Adrenal gland (tissue), 12 donors: ENCODE measurements around the gene CAMK2D. TPM values are rescaled to one million over a fixed set of nuclear protein-coding genes. Genes with fewer than 3 reads are reported as not detected.
A peak's percentile ranks its signal among the peaks of the same experiment; 100 is the strongest.

ENCODE experiments used
- DNase-seq, 7 donors: peaks; one replicate each; pipeline ENCODE4 v3.0.0-alpha.2; 2019 to 2020
- H3K27ac ChIP-seq, 5 donors: fragments of 200-600 bp; sonication (generic) in 4 of 5; 1 replicate in 3 of 5; 2 replicates in 2 of 5; pipeline versions ENCODE4 v1.5.1 to v1.8.0; 2016 to 2020; ENCODE audit warnings: mild to moderate bottlenecking in 1 of 5
- H3K27me3 ChIP-seq: fragments of 200-600 bp; 2 replicates; pipeline ENCODE4 v1.8.0; 2021
- H3K36me3 ChIP-seq, 2 donors: fragments of 200-600 bp; replicated peaks in 1 of 2; 1 replicate in 1 of 2; 2 replicates in 1 of 2; pipeline versions ENCODE4 v1.5.1 to v1.8.0; 2018 to 2022
- H3K4me1 ChIP-seq, 2 donors: fragments of 200-600 bp; replicated peaks in 1 of 2; 1 replicate in 1 of 2; 2 replicates in 1 of 2; pipeline versions ENCODE4 v1.5.1 to v1.8.0; 2018 to 2021
- H3K4me3 ChIP-seq, 4 donors: fragments of 200-600 bp; sonication (generic) in 3 of 4; one replicate each; pipeline ENCODE4 v1.5.1; 2016 to 2018
- H3K9me3 ChIP-seq, 3 donors: fragments of 200-600 bp; sonication (generic) in 1 of 3; replicated peaks in 1 of 3; 1 replicate in 2 of 3; 2 replicates in 1 of 3; pipeline versions ENCODE4 v1.5.1 to v1.8.0; 2016 to 2021
- POLR2A ChIP-seq, 2 donors: fragments of 450-650 bp; IDR thresholded peaks; one replicate each; pipeline ENCODE4 v1.6.1; 2017; ENCODE audit warnings: antibody characterized with exemption in 2 of 2, mild to moderate bottlenecking in 2 of 2, moderate library complexity in 1 of 2
- WGBS, 4 donors: extraction: QIAGEN DNeasy Blood & Tissue Kit in 2 of 4; methylation state at CpG; one replicate each; pipeline versions ENCODE4 v1.1.5 to v1.1.7; 2013 to 2017; 5-methylcytosine and 5-hydroxymethylcytosine counted together
- intact Hi-C, 2 donors: fragments of 100-400 bp; cut with DNase I; formaldehyde crosslinking; loops; one replicate each; pipeline versions ENCODE4 v1.14.1 to v1.15.0; 2022 to 2023
- polyA plus RNA-seq, 3 donors: library from polyadenylated mRNA; stranded (reverse); fragments of 200-250 nt in 2 of 3; fragments of 350-450 nt in 1 of 3; fragmentation: Illumina TruSeq in 1 of 3; extraction: RNeasy Lipid Tissue Mini Kit (QIAGEN cat#74804) in 1 of 3; gene quantifications; one replicate each; pipeline ENCODE4 v1.2.3, GENCODE V29; 2013 to 2014
- total RNA-seq, 9 donors: library from RNA; depleted of rRNA in 4 of 9; stranded (reverse); fragments of >200 nt in 4 of 9; fragments of 120-200 nt in 1 of 9; fragmentation: NEBNext Ultra II Directional in 1 of 9; extraction: Animal tissue kit (Norgen Biotek cat#: 25700) in 1 of 9; gene quantifications; one replicate each; pipeline versions ENCODE4 v1.1.0 to v1.2.4, GENCODE V29; 2013 to 2023
- TF ChIP-seq, protein P1 (sequence below), 6 experiments: fragments of 450-650 bp in 4 of 6; fragments of 200-600 bp in 2 of 6; sonication (generic) in 1 of 6; IDR thresholded peaks; 1 replicate in 5 of 6; 2 replicates in 1 of 6; pipeline versions ENCODE4 v1.5.1 to v1.8.0; 2016 to 2021; ENCODE audit warnings: antibody characterized with exemption in 6 of 6, mild to moderate bottlenecking in 2 of 6, moderate library complexity in 1 of 6
- donor health status: healthy with polysubstance abuse.
- donor health status: Bipolar disorder and iron deficiency.
- donor health status: DM: yes; HTN: yes; CAD: no.
- donor health status: DM: no; HTN: no; CAD: no.
- donor health status: DM: no; HTN: no; CAD: no.
- donor health status: DM: yes; HTN: yes; CAD: no.

CAMK2D gene
- total and polyA plus RNA-seq, 12 donors, result 7.6 to 83.9 (median 33.6) TPM

DNA sequence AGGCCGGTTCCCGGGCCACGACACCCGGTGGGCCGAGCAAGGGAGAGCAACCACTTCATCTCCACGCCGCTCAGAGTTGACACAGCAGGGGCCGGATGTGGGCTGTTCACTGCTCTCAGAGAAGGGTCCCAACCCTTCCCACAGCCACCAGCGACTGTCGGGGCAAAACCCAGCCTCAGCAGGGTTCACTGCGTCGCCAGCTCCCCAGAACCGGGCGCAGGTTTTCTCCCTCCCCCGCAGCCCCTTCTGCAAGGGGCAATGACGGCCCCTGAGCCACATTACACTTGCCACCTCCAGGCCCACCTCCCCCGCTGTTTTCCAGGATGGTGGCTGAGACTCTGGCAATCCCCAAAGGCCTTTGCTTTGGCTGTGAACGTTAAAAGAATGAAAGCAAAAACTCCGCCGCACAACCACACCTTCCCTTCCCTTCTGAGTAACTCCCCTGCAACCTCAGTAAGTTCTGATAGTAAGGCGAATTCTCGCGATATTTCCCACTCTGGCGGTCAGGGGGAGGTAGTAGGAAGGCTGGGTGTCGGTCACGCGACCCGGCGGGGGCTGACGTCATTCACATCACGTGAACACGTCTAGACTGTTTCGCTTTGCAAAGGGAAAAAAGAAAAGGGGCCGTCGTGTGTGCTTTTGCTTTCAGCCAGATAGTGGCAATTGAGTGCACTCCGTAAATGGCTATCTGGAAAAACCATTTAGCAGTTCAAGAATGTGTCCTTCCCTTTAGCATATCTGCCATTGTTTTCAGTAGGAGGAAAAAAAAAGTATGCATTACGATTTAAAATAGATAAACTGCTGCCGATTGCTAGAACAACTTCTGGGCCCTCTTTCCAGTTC is 869 bp upstream of the CAMK2D start:
- Histone ChIP-seq H3K4me3 (peak overlapping the region; percentile 20 to 83 (median 68)), H3K27me3 (no peaks in the 10 kb centered on the region), H3K36me3 (no peaks in the 10 kb centered on the region), H3K9me3 (no peaks in the 10 kb centered on the region), H3K4me1 (peaks cover 6 to 26% of the 10 kb centered on the region in 2 donors), H3K27ac (peak overlapping the region; percentile 86 to 100 (median 93))
- DNase-seq, result peak; percentile 99 to 100 (median 100)
- TF ChIP-seq, protein P1, sequence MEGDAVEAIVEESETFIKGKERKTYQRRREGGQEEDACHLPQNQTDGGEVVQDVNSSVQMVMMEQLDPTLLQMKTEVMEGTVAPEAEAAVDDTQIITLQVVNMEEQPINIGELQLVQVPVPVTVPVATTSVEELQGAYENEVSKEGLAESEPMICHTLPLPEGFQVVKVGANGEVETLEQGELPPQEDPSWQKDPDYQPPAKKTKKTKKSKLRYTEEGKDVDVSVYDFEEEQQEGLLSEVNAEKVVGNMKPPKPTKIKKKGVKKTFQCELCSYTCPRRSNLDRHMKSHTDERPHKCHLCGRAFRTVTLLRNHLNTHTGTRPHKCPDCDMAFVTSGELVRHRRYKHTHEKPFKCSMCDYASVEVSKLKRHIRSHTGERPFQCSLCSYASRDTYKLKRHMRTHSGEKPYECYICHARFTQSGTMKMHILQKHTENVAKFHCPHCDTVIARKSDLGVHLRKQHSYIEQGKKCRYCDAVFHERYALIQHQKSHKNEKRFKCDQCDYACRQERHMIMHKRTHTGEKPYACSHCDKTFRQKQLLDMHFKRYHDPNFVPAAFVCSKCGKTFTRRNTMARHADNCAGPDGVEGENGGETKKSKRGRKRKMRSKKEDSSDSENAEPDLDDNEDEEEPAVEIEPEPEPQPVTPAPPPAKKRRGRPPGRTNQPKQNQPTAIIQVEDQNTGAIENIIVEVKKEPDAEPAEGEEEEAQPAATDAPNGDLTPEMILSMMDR (IDR thresholded peaks at IDR 0.05), result peak in 2 of 6 experiments; percentile 17 to 38
- TF ChIP-seq POLR2A (IDR thresholded peaks at IDR 0.05), result peak; percentile 97 to 99
- intact Hi-C loops, result loop anchor here (5.0 to 10.0 kb wide), 3 partner anchors 208 to 368 kb away; no protein-coding TSS in a partner anchor
- WGBS, 4 donors, result 0 to 2% (median 1%) methylated on average over 22 to 38 of the region's 38 CpGs

- Histone ChIP-seq H3K4me1 (peaks cover 6 to 35% of the 10 kb centered on the region in 2 donors), H3K27me3 (no peaks in the 10 kb centered on the region), H3K36me3 (no peaks in the 10 kb centered on the region), H3K27ac (peak overlapping the region; percentile 86 to 100 (median 93)), H3K4me3 (peak overlapping the region; percentile 36 to 83 (median 76)), H3K9me3 (no peaks in the 10 kb centered on the region)
- DNase-seq, result peak; percentile 82 to 89 (median 87)
- TF ChIP-seq POLR2A (IDR thresholded peaks at IDR 0.05), result peak; percentile 55 to 73
- TF ChIP-seq, protein P1 (IDR thresholded peaks at IDR 0.05), result no peak
- intact Hi-C loops, result loop anchor here (5.0 to 10.0 kb wide), 3 partner anchors 206 to 366 kb away; no protein-coding TSS in a partner anchor
- WGBS, 4 donors, result 0 to 1% (median 0%) methylated on average over 15 to 64 of the region's 64 CpGs
Measured at GRCh38 chr4:113760795-113761619, 531 bp downstream of the CAMK2D start.

- 2% methylated on average over 22 of the region's 22 CpGs for WGBS, 4 donors
- DNase-seq, result peak; percentile 21 to 70 (median 32)
- Histone ChIP-seq H3K27me3 (no peaks in the 10 kb centered on the region), H3K9me3 (no peaks in the 10 kb centered on the region), H3K36me3 (no peaks in the 10 kb centered on the region), H3K27ac (peak overlapping the region; percentile 86 to 100 (median 93)), H3K4me1 (peaks cover 6 to 40% of the 10 kb centered on the region in 2 donors), H3K4me3 (peak overlapping the region; percentile 36 to 83 (median 76))
- TF ChIP-seq, protein P1 (IDR thresholded peaks at IDR 0.05), result no peak
- TF ChIP-seq POLR2A (IDR thresholded peaks at IDR 0.05), result no peak
- intact Hi-C loops, result loop anchor here (5.0 to 10.0 kb wide), 3 partner anchors 205 to 365 kb away; no protein-coding TSS in a partner anchor
Measured at GRCh38 chr4:113760094-113760794, 1.3 kb downstream of the CAMK2D start.
